ENCODE data around the gene PAOX. TPM values are rescaled to one million over a fixed set of nuclear protein-coding genes. Genes with fewer than 3 reads are reported as not detected.
A peak's percentile ranks its signal among the peaks of the same experiment; 100 is the strongest.

The PAOX gene
- total and polyA plus RNA-seq, 2 of the 13 experiments (the other 11 are each of a cell fraction or from before 2014, with no cell fraction given), result 0.49 to 0.77 TPM

GRCh38 chr10:133329491-133330202, 49.4 kb upstream of the PAOX start (continued):
- TF ChIP-seq SKI (IDR thresholded peaks at IDR 0.05; ENCODE audit: partially characterized antibody) (no peak), RAD21 (CRISPR knock-in tag; IDR thresholded peaks at IDR 0.05) (peak; percentile 92), ZNF709 (CRISPR knock-in tag; IDR thresholded peaks at IDR 0.05) (no peak), HOXA9 (CRISPR knock-in tag; IDR thresholded peaks at IDR 0.05; ENCODE audit: borderline replicate concordance) (no peak), ZNF574 (CRISPR knock-in tag; IDR thresholded peaks at IDR 0.05) (0 out of 2 replicates have a peak, but pooled peaks have one; percentile 31), ZNF800 (CRISPR knock-in tag; IDR thresholded peaks at IDR 0.05) (peak; percentile 80; the same call in 1 of the 2 replicates), NR2F6 (IDR thresholded peaks at IDR 0.05) (no peak), NR2F6 (CRISPR knock-in tag; IDR thresholded peaks at IDR 0.05) (0 out of 2 replicates have a peak, but pooled peaks have one; percentile 41), HOXA5 (CRISPR knock-in tag; IDR thresholded peaks at IDR 0.05) (0 out of 2 replicates have a peak, but pooled peaks have one; percentile 56), ZNF484 (CRISPR knock-in tag; IDR thresholded peaks at IDR 0.05; ENCODE audit: borderline replicate concordance, low read depth) (no peak), NFYB (CRISPR knock-in tag; IDR thresholded peaks at IDR 0.05) (no peak; the same call in 1 of the 2 replicates), KLF6 (CRISPR knock-in tag; IDR thresholded peaks at IDR 0.05) (0 out of 2 replicates have a peak, but pooled peaks have one; percentile 38), HNRNPLL (IDR thresholded peaks at IDR 0.05; ENCODE audit: low read depth, low read length, poor library complexity, severe bottlenecking) (peak; percentile 74), ZNF784 (CRISPR knock-in tag; IDR thresholded peaks at IDR 0.05; ENCODE audit: borderline replicate concordance) (no peak), ZNF263 (CRISPR knock-in tag; IDR thresholded peaks at IDR 0.05) (0 out of 2 replicates have a peak, but pooled peaks have one; percentile 26), ZNF557 (CRISPR knock-in tag; IDR thresholded peaks at IDR 0.05) (0 out of 2 replicates have a peak, but pooled peaks have one; percentile 32), RARG (CRISPR knock-in tag; IDR thresholded peaks at IDR 0.05; ENCODE audit: low read depth) (no peak), FOSL2 (CRISPR knock-in tag; IDR thresholded peaks at IDR 0.05) (0 out of 2 replicates have a peak, but pooled peaks have one; percentile 30), ZNF280B (CRISPR knock-in tag; IDR thresholded peaks at IDR 0.05; ENCODE audit: borderline replicate concordance) (no peak), RXRA (CRISPR knock-in tag; IDR thresholded peaks at IDR 0.05) (0 out of 2 replicates have a peak, but pooled peaks have one; percentile 13), GRHL1 (CRISPR knock-in tag; conservative IDR thresholded peaks at IDR 0.05) (no peak)

Data from HepG2 (cell line).